HCT116 (cell line): ENCODE results near the gene TNRC6B. TPM values are rescaled to one million over a fixed set of nuclear protein-coding genes. Genes with fewer than 3 reads are reported as not detected.

Source experiments
- ATAC-seq: fragments of 200-7000 bp; cut with Tn5 transposase; 2 replicates; pipeline ENCODE4 v1.9.1; 2020; ENCODE audit warnings: mild to moderate bottlenecking, moderate library complexity
- BruUV-seq: library from RNA; stranded (reverse); fragments of 400-500 nt; replicated peaks from 2 replicates; lab custom pipeline; 2021; lab: Mats Ljungman, UMichigan
- CTCF ChIA-PET: fragments of 300-600 bp; sonication (Branson Sonifier 250); formaldehyde crosslinking; loops from one replicate; lab custom pipeline; 2021; ENCODE audit warnings: antibody characterized with exemption; lab: Charles Lee
- POLR2A ChIA-PET: fragments of 300-600, 350-600 bp; sonication (Branson Sonifier 250); formaldehyde crosslinking; loops from one replicate; lab custom pipeline; 2021; ENCODE audit warnings: antibody characterized with exemption; lab: Charles Lee
- RAD21 ChIA-PET, 2 experiments: fragments of 300-600 bp; sonication (Branson Sonifier 250); formaldehyde crosslinking; loops; one replicate each; lab custom pipeline; 2023; ENCODE audit warnings: low total read pairs in 2 of 2; ENCODE audit not compliant: uncharacterized antibody in 2 of 2, unreplicated experiment in 2 of 2, low non-redundant PET in 1 of 2; lab: Charles Lee
- DNase-seq: peaks from one replicate; pipeline ENCODE4 v3.0.0-alpha.2; 2010; ENCODE audit warnings: low read depth, low spot score
- H2AFZ ChIP-seq: fragments of 200-600 bp; shearing (Covaris generic), sonication (generic); 2 replicates; pipeline ENCODE4 v1.6.1; 2017; ENCODE audit warnings: low read depth, mixed run types, mixed read lengths, antibody characterized with exemption, low read length; ENCODE audit not compliant: poor library complexity, severe bottlenecking
- H3K27ac ChIP-seq: 2 replicates; pipeline ENCODE4 v1.5.1; 2012; ENCODE audit warnings: low read depth, low read length
- H3K27me3 ChIP-seq: fragments of 200-600 bp; sonication (generic); 2 replicates; pipeline ENCODE4 v1.6.1; 2016; ENCODE audit warnings: mixed run types, low read length, mixed read lengths; ENCODE audit not compliant: insufficient read depth
- H3K36me3 ChIP-seq, 2 experiments: fragments of 200-500 bp in 1 of 2; fragments of 200-600 bp in 1 of 2; sonication (Bioruptor generic) in 1 of 2; sonication (generic) in 1 of 2; 2 replicates each; pipeline versions ENCODE4 v1.5.1 to v1.6.1; 2014 to 2016; ENCODE audit warnings: low read length in 2 of 2, inconsistent platforms in 1 of 2, mixed read lengths in 1 of 2, mixed run types in 1 of 2; ENCODE audit not compliant: insufficient read depth in 2 of 2, control insufficient read depth in 1 of 2
- H3K4me1 ChIP-seq, 2 experiments: fragments of 200-600 bp in 1 of 2; sonication (generic) in 1 of 2; 2 replicates each; pipeline versions ENCODE4 v1.5.1 to v1.6.1; 2012 to 2017; ENCODE audit warnings: low read length in 2 of 2, inconsistent platforms in 1 of 2, mild to moderate bottlenecking in 1 of 2, mixed read lengths in 1 of 2, mixed run types in 1 of 2, moderate library complexity in 1 of 2; ENCODE audit not compliant: insufficient read depth in 2 of 2, control insufficient read depth in 1 of 2
- H3K4me2 ChIP-seq: fragments of 200-600 bp; sonication (generic); 2 replicates; pipeline ENCODE4 v1.6.1; 2017; ENCODE audit warnings: mixed run types, low read length, mixed read lengths
- H3K4me3 ChIP-seq, 2 experiments: fragments of 200-600 bp in 1 of 2; sonication (generic) in 1 of 2; replicated peaks in 1 of 2; 2 replicates each; pipeline ENCODE4 v1.5.1; 2011 to 2016; ENCODE audit warnings: low read length in 2 of 2, control low read depth in 1 of 2, low read depth in 1 of 2, mild to moderate bottlenecking in 1 of 2, mixed read lengths in 1 of 2, mixed run types in 1 of 2
- H3K79me2 ChIP-seq: fragments of 200-600 bp; sonication (generic); 2 replicates; pipeline ENCODE4 v1.6.1; 2017; ENCODE audit warnings: mild to moderate bottlenecking, mixed run types, low read length, moderate library complexity, mixed read lengths; ENCODE audit not compliant: insufficient read depth
- H3K9ac ChIP-seq: fragments of 200-600 bp; sonication (generic); 2 replicates; pipeline ENCODE4 v1.6.1; 2016; ENCODE audit warnings: low read length, mixed read lengths
- H3K9me2 ChIP-seq: fragments of 200-600 bp; sonication (generic), shearing (Covaris generic); 2 replicates; pipeline ENCODE4 v1.6.1; 2017; ENCODE audit warnings: mixed run types, mild to moderate bottlenecking, moderate library complexity; ENCODE audit not compliant: insufficient read depth
- H3K9me3 ChIP-seq, 2 experiments: fragments of 200-500 bp in 1 of 2; fragments of 200-600 bp in 1 of 2; sonication (Bioruptor generic) in 1 of 2; sonication (generic) in 1 of 2; 2 replicates each; pipeline ENCODE4 v1.6.1; 2014 to 2017; ENCODE audit warnings: low read length in 2 of 2, mixed read lengths in 2 of 2, inconsistent platforms in 1 of 2, low read depth in 1 of 2, mild to moderate bottlenecking in 1 of 2, mixed run types in 1 of 2, moderate library complexity in 1 of 2; ENCODE audit not compliant: control insufficient read depth in 1 of 2, insufficient read depth in 1 of 2
- H4K20me1 ChIP-seq: fragments of 200-600 bp; sonication (generic), shearing (Covaris generic); 2 replicates; pipeline ENCODE4 v1.6.1; 2017; ENCODE audit warnings: mixed run types, mild to moderate bottlenecking, moderate library complexity; ENCODE audit not compliant: insufficient read depth
- CBX3 ChIP-seq: IDR thresholded peaks from 2 replicates; pipeline ENCODE4 v1.6.1; 2012; ENCODE audit warnings: low read depth
- EZH2phosphoT487 ChIP-seq: fragments of 200-600 bp; IDR thresholded peaks from 2 replicates; pipeline ENCODE4 v1.6.1; 2018; ENCODE audit warnings: antibody characterized with exemption, borderline replicate concordance
- JUND ChIP-seq: IDR thresholded peaks from 2 replicates; pipeline ENCODE4 v1.6.1; 2012
- REST ChIP-seq: IDR thresholded peaks from 2 replicates; pipeline ENCODE4 v1.6.1; 2012; ENCODE audit warnings: low read depth
- SIN3A ChIP-seq: IDR thresholded peaks from 2 replicates; pipeline ENCODE4 v1.6.1; 2012; ENCODE audit warnings: low read depth
- SRF ChIP-seq: IDR thresholded peaks from 2 replicates; pipeline ENCODE4 v1.6.1; 2012; ENCODE audit warnings: low read depth
- ZFX ChIP-seq: fragments of 450-650 bp; IDR thresholded peaks from 2 replicates; pipeline ENCODE4 v1.6.1; 2017
- ZNF274 ChIP-seq: fragments of 200-500 bp; sonication (Bioruptor generic); IDR thresholded peaks from 2 replicates; pipeline ENCODE4 v1.6.1; 2014; ENCODE audit warnings: mild to moderate bottlenecking, low read depth, low read length, inconsistent platforms
- intact Hi-C: fragments of 100-400 bp; cut with micrococcal nuclease; formaldehyde crosslinking; loops from 2 replicates; pipeline ENCODE4 v1.10.0; 2022
- total RNA-seq: library from RNA; stranded (reverse); gene quantifications from one replicate; pipeline ENCODE4 v1.2.1, GENCODE V29; 2021; ENCODE audit not compliant: unreplicated experiment

Gene TNRC6B
- total RNA-seq, 1 experiment from 2014 or later = 29.8 TPM

- TF ChIP-seq REST (no peak), SRF (no peak), JUND (no peak)
Observed at GRCh38 chr22:40181323-40181722, 3.6 kb downstream of the TNRC6B start (continued).

- BruUV-seq = no TSS peak
- DNase-seq = no peak
- Histone ChIP-seq H2AFZ (no peak overlapping the region), H3K27me3 (no peaks in the 10 kb centered on the region), H4K20me1 (no peaks in the 10 kb centered on the region), H3K36me3 (no peaks in the 10 kb centered on the region), H3K4me1 (peaks cover 14 to 15% of the 10 kb centered on the region in 2 experiments), H3K9ac (no peak overlapping the region), H3K79me2 (peaks cover 89% of the 10 kb centered on the region), H3K4me2 (no peak overlapping the region), H3K4me3 (no peak overlapping the region), H3K9me2 (no peaks in the 10 kb centered on the region), H3K27ac (no peak overlapping the region), H3K9me3 (no peaks in the 10 kb centered on the region)
- intact Hi-C loops = no loop called here
- ATAC-seq = no peak
- CTCF ChIA-PET = no interaction called here
- POLR2A ChIA-PET = no interaction called here
- RAD21 ChIA-PET = no interaction called here
- TF ChIP-seq SIN3A (no peak), ZFX (no peak), EZH2phosphoT487 (no peak), ZNF274 (no peak), CBX3 (no peak)
Observed at GRCh38 chr22:40182231-40182835, 4.6 kb downstream of the TNRC6B start.
